ENCODE measurements around the gene INCA1.
"Not testable (repeated sequence)": the region's sequence is repeated elsewhere in the genome, so short reads cannot be mapped to it uniquely, and the experiment has no call there.

INCA1 gene

GRCh38 chr17:4997302-4998026 is at the start of gene INCA1, which contains the start of gene KIF1C:
TSS of gene INCA1 (minus strand) at chr17:4997522. CDS start at chr17:4994437, 3,085 bp downstream.
TSS of gene KIF1C (plus strand) at chr17:4997950. CDS start at chr17:5000247, 2,297 bp downstream.
- DNase-seq, result peak; percentile 88 to 93

GRCh38 chr17:5045496-5045895 is 48.2 kb upstream of the INCA1 start:
- no peak for DNase-seq

- DNase-seq, result no peak
Observed at GRCh38 chr17:5044630-5045029, 47.3 kb upstream of the INCA1 start.

- DNase-seq, result no peak
Observed at GRCh38 chr17:5043524-5043923, 46.2 kb upstream of the INCA1 start.

GRCh38 chr17:5042157-5043022 is 45.1 kb upstream of the INCA1 start:
- peak in 1 of 2 donors; percentile 49 for DNase-seq

- no peak for DNase-seq
Observed at GRCh38 chr17:5035315-5035714, 38.0 kb upstream of the INCA1 start, which contains the start of gene SLC52A1. TSS of gene SLC52A1 (minus strand) at chr17:5035426. CDS start at chr17:5034606, 820 bp downstream.

- DNase-seq, result no peak
Observed at GRCh38 chr17:5034651-5035050, 37.3 kb upstream of the INCA1 start.

GRCh38 chr17:5034063-5034462 is 36.7 kb upstream of the INCA1 start:
- DNase-seq, result no peak

- DNase-seq, result no peak
Observed at GRCh38 chr17:5033352-5034015, 36.2 kb upstream of the INCA1 start.

GRCh38 chr17:5032865-5033264 is 35.5 kb upstream of the INCA1 start:
- no peak for DNase-seq

- DNase-seq, result peak; percentile 81 to 88
Observed at GRCh38 chr17:5031365-5032082, 34.2 kb upstream of the INCA1 start.

GRCh38 chr17:5030168-5030567 is 32.8 kb upstream of the INCA1 start:
- not testable (repeated sequence) for DNase-seq

GRCh38 chr17:5027916-5028315 is 30.6 kb upstream of the INCA1 start:
- DNase-seq, result no peak

GRCh38 chr17:5027299-5027698 is 30.0 kb upstream of the INCA1 start:
- DNase-seq, result no peak

- no peak for DNase-seq
Observed at GRCh38 chr17:5024604-5025003, 27.3 kb upstream of the INCA1 start.

- DNase-seq, result no peak
Observed at GRCh38 chr17:5023588-5024147, 26.3 kb upstream of the INCA1 start.

GRCh38 chr17:5022171-5022711 is 24.9 kb upstream of the INCA1 start:
- no peak for DNase-seq

- DNase-seq, result no peak
Observed at GRCh38 chr17:5020502-5021023, 23.2 kb upstream of the INCA1 start.

GRCh38 chr17:5019475-5019956 is 22.2 kb upstream of the INCA1 start:
- peak; percentile 36 to 44 for DNase-seq

GRCh38 chr17:5014357-5014756 is 17.0 kb upstream of the INCA1 start:
- DNase-seq, result no peak

- no peak for DNase-seq
Observed at GRCh38 chr17:5011928-5012327, 14.6 kb upstream of the INCA1 start.
